AG04449 (cell line): ENCODE measurements around the gene DLD.
A peak's percentile ranks its signal among the peaks of the same experiment; 100 is the strongest.

Experiments
- CTCF ChIA-PET: fragments of 350-600 bp; formaldehyde crosslinking; extraction: SDS; loops from one replicate; lab custom pipeline; 2021; ENCODE audit warnings: antibody characterized with exemption; lab: Yijun Ruan, JAX
- POLR2A ChIA-PET: fragments of 400-600, 350-600 bp; formaldehyde crosslinking; extraction: SDS; loops from one replicate; lab custom pipeline; 2020; ENCODE audit warnings: antibody characterized with exemption, inconsistent platforms; lab: Yijun Ruan, JAX
- DNase-seq: peaks from one replicate; pipeline ENCODE4 v3.0.0-alpha.2; 2010; ENCODE audit warnings: low read depth, low spot score
- H3K4me3 ChIP-seq: 2 replicates; pipeline ENCODE4 v1.5.1; 2011; ENCODE audit warnings: low read depth, mild to moderate bottlenecking, control low read depth, low read length
- TF ChIP-seq, protein P1 (sequence below): IDR thresholded peaks from one replicate; pipeline ENCODE4 v1.5.1; 2011; ENCODE audit warnings: mild to moderate bottlenecking, moderate library complexity, low read length, control low read depth, inconsistent platforms; ENCODE audit not compliant: insufficient read depth; ENCODE audit errors: missing control alignments

DLD gene

DNA sequence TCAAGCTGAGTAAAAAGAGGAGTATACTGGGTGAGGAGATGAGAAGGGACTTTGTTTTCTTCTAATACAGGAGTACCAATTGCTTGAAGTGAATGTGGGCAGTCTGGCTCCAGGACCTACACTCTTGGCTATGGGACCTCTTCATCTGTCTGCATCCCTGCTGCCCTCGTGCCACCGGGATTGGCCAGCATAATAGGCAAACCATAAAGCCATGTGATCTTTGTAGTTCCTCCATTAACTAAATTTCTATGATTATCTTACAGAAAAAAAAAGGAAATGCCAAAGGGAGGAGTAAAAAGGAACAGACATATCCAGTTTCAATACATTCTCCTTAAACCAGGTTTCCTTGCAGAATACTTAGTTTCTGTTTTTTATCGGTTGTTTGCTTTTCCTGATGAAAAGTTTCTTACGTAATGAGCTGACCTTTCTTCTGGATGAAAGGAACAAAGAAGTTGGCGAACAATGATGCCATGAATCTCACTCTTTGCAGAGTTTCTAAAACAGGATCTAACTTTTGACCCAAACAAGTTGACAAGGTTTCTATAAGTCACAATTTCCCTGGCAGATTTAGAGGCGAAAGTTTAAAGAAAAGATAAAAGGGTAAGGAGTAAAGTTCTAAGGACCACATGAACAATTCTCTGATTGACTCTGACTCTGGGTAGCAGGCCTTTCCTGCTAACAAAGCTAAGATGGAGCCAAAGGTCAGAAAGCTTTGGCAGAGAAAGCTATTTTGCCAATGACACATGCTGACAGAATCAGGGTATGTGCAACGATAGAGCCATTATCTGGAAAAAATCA lies 57.9 kb downstream of the DLD start:
- ChIA-PET CTCF (no interaction called here), POLR2A (interaction anchor here (0.6 to 0.9 kb wide), 4 partner anchors 9 to 56 kb away, joined by 3 read pairs; no protein-coding TSS in a partner anchor)
- no peak overlapping the region for H3K4me3 ChIP-seq
- DNase-seq: peak; percentile 73
- TF ChIP-seq, protein P1, sequence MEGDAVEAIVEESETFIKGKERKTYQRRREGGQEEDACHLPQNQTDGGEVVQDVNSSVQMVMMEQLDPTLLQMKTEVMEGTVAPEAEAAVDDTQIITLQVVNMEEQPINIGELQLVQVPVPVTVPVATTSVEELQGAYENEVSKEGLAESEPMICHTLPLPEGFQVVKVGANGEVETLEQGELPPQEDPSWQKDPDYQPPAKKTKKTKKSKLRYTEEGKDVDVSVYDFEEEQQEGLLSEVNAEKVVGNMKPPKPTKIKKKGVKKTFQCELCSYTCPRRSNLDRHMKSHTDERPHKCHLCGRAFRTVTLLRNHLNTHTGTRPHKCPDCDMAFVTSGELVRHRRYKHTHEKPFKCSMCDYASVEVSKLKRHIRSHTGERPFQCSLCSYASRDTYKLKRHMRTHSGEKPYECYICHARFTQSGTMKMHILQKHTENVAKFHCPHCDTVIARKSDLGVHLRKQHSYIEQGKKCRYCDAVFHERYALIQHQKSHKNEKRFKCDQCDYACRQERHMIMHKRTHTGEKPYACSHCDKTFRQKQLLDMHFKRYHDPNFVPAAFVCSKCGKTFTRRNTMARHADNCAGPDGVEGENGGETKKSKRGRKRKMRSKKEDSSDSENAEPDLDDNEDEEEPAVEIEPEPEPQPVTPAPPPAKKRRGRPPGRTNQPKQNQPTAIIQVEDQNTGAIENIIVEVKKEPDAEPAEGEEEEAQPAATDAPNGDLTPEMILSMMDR: no peak

DNA sequence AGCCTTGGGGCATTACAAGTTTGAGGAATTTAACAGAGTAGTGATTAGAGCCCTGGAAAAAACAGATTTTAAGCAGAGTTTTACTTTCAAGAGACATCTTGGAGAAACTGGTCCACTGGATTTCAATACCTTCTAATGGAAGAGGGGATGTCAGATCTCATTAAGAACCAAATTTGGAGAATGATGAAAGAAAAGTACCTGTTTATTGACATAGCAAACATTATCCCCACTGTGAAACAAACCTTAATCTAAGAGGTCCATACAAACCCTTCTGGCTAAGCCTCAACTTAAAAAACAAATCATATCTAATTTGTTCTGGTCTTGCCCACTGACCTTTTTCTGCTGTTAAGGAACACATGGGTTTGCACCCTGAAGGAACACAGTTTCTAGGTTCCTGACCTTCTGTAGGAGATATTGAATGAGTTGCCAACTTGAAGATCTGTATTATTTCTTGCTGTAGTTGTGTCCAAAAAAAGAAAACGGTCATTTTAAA lies 58.5 kb downstream of the DLD start:
- ChIA-PET POLR2A (interaction anchor here (0.7 to 0.9 kb wide), 2 partner anchors 11 to 55 kb away, joined by 3 read pairs; no protein-coding TSS in a partner anchor), CTCF (no interaction called here)
- TF ChIP-seq, protein P1: no peak
- no peak overlapping the region for H3K4me3 ChIP-seq
- no peak for DNase-seq

DNA sequence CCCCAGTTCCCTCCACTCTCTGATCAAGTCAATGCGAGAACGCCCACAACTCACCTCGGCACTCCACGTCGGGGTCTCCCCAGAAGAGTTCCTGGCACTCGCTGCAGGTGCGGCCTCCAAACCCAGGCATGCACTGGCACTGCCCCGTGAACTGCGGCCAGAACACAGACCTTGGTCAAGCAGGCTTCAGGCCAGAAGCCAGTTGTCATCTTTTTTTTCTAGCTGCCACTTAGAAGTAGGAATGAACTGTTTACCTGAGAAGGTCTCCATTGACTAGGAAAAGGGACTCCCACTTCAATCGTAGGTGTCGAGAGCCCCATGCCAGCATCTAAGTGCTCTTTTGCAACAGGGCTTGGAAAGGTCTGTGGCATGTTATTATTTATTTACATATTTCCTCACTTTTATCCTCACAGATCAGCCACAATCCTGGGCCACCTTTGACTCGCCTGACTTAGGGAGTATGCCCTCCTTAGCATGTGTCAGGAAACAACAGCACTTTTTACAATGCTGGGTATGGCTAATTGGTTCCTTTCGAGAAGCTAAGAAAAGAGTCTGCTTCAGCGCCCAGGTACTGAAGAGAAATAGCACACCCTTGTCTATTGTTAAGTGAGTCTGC lies 60.3 kb downstream of the DLD start:
- TF ChIP-seq, protein P1: no peak
- CTCF ChIA-PET: interaction anchor here (1.2 to 2.0 kb wide), 3 partner anchors 10 to 195 kb away, joined by 7 read pairs; no protein-coding TSS in a partner anchor
- no peak overlapping the region for H3K4me3 ChIP-seq
- DNase-seq: no peak
- POLR2A ChIA-PET: no interaction called here

DNA sequence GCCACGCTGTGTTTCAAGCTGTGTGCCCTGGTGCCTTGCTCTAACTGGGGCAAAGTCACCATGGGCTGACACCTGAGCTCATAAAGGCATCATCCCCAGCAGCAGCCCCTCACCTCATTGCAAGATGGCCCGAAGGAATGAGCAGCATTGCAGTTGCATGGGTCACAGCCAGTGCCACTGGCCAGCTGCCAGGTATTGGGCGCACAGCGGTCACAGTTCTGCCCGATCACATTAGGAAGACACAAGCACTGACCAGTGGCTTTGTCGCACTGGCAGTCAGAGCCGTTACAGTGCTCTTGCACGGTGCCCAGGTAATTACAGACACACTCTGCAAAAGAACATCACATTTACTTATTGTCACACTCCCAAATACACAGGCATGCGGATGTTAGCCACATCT lies 60.9 kb downstream of the DLD start:
- H3K4me3 ChIP-seq: no peak overlapping the region
- CTCF ChIA-PET: interaction anchor here (0.9 to 2.0 kb wide), 4 partner anchors 10 to 194 kb away, joined by 3 to 7 read pairs (median 6); no protein-coding TSS in a partner anchor
- POLR2A ChIA-PET: interaction anchor here (1.2 to 1.6 kb wide), 3 partner anchors 15 to 48 kb away, joined by 3 to 8 read pairs (median 5); no protein-coding TSS in a partner anchor
- TF ChIP-seq, protein P1: no peak
- DNase-seq: no peak

DNA sequence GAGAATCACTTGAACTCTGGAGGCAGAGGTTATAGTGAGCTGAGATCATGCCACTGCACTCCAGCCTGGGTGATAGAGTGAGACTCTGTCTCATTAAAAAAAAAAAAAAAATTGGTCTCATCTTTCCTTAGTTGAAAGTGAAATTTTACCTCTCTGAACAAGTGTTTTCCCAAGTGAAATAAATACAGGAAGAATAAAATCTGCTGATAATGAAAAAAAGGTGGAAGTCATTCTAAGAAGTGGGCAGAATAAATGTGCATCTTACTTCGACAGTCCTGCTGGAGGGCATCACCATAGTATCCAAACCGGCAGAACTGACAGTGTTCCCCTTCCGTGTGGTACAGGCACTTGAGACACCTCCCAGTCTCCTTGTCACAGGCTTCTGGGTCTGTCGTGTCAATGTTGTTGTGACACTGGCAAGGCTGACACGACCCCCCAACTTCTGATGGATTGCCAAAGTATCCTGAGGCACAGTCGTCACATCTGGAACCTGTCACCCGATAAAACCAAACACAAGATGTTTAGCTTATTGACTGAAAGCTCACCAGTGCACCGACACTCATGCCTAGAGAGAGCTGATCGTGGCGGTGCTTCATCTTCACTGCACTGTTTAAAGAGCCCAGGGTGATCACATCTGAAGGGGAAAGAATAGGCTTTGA lies 62.4 kb downstream of the DLD start:
- TF ChIP-seq, protein P1: no peak
- no peak for DNase-seq
- POLR2A ChIA-PET: interaction anchor here (1.2 to 1.6 kb wide), 2 partner anchors 13 to 16 kb away, joined by 3 to 8 read pairs; no protein-coding TSS in a partner anchor
- CTCF ChIA-PET: interaction anchor here (0.8 kb wide), 1 partner anchor 192 kb away, joined by 3 read pairs; no protein-coding TSS in a partner anchor
- H3K4me3 ChIP-seq: no peak overlapping the region
